Measurements from ENCODE around the gene PTPRN2. TPM values are rescaled to one million over a fixed set of nuclear protein-coding genes. Genes with fewer than 3 reads are reported as not detected.
"Not testable (repeated sequence)": the region's sequence is repeated elsewhere in the genome, so short reads cannot be mapped to it uniquely, and the experiment has no call there.

Gene PTPRN2
- total and polyA plus RNA-seq, 2 of the 8 experiments (the other 6 are each of a cell fraction or from before 2014, with no cell fraction given), result 2.6 to 4.5 TPM

GRCh38 chr7:157847756-157848487 is 739.7 kb downstream of the PTPRN2 start:
- H2BK20ac ChIP-seq (ENCODE audit: low read length); H2BK15ac ChIP-seq (ENCODE audit: low read length); H3K4me2 ChIP-seq (ENCODE audit: insufficient read depth in 1 of 2, low read depth in 2 of 2, low read length in 2 of 2); H3K18ac ChIP-seq (ENCODE audit: extremely low read depth, low read length); H3K9me3 ChIP-seq (ENCODE audit: insufficient read depth in 2 of 2, low read depth in 1 of 2, low read length in 1 of 2); H3K4me3 ChIP-seq (ENCODE audit: extremely low read depth in 1 of 4, insufficient read depth in 2 of 4, low read depth in 3 of 4, low read length in 4 of 4); H3K79me2 ChIP-seq (ENCODE audit: control insufficient read depth in 1 of 2, insufficient read depth in 2 of 2, low read length in 2 of 2); H2AK5ac ChIP-seq (ENCODE audit: low read depth, low read length); FAIRE-seq; H3K9ac ChIP-seq (replicated peaks in 1 of 4; ENCODE audit: extremely low read depth in 1 of 4, low read depth in 3 of 4, low read length in 3 of 4); H3K79me1 ChIP-seq (ENCODE audit: low read depth, low read length); H3K56ac ChIP-seq (replicated peaks; ENCODE audit: insufficient read length, low read depth, low read length); H4K20me1 ChIP-seq (replicated peaks in 1 of 2; ENCODE audit: control insufficient read depth in 1 of 2, insufficient read depth in 2 of 2, low read length in 2 of 2); H2AFZ ChIP-seq (ENCODE audit: low read length); H2BK12ac ChIP-seq (ENCODE audit: low read depth, low read length); H4K91ac ChIP-seq (replicated peaks; ENCODE audit: insufficient read length, low read length); H4K5ac ChIP-seq (ENCODE audit: insufficient read length, low read depth, low read length); DNase-seq (ENCODE audit: low read depth in 1 of 2, low spot score in 2 of 2); H2BK120ac ChIP-seq (replicated peaks; ENCODE audit: low read depth, low read length); H3K23me2 ChIP-seq (ENCODE audit: low read depth, low read length); H3K36me3 ChIP-seq (ENCODE audit: control insufficient read depth in 2 of 4, insufficient read depth in 4 of 4, low read length in 3 of 4); H2BK5ac ChIP-seq (ENCODE audit: low read depth, low read length); H3K27me3 ChIP-seq (replicated peaks in 1 of 4; ENCODE audit: control insufficient read depth in 3 of 4, extremely low read depth in 1 of 4, insufficient read depth in 3 of 4, low read length in 3 of 4); H3K23ac ChIP-seq (ENCODE audit: insufficient read length); H3K14ac ChIP-seq (ENCODE audit: insufficient read length); POLR2A ChIA-PET (ENCODE audit: partially characterized antibody); H3K4ac ChIP-seq (replicated peaks; ENCODE audit: insufficient read length, low read depth, low read length); H3K27ac ChIP-seq (ENCODE audit: low read depth, low read length): not testable (repeated sequence)
- Histone ChIP-seq H4K8ac (ENCODE audit: extremely low read depth, insufficient read depth, low read length) (peak overlapping the region; percentile 65), H3K4me1 (replicated peaks in 1 of 4; ENCODE audit: control insufficient read depth in 3 of 4, insufficient read depth in 4 of 4, low read length in 3 of 4) (peaks cover 3 to 12% (median 8%) of the 10 kb centered on the region in 4 experiments)
- WGBS, 2 experiments (ENCODE audit: extremely low coverage in 1 of 2, insufficient coverage in 1 of 2, insufficient read length in 1 of 2, insufficient replicate concordance in 2 of 2, low coverage in 1 of 2, low lambda C conversion rate in 2 of 2, missing lambda C conversion rate in 1 of 2), result 88% methylated on average over 13 of the region's 14 CpGs; no CpG with 5 or more reads in 1 of the 2 experiments
- CTCF ChIA-PET (ENCODE audit: partially characterized antibody), result interaction anchor here (2.0 kb wide), 1 partner anchor 28 kb away, joined by 5 read pairs; no protein-coding TSS in a partner anchor

- H3K36me3 ChIP-seq (ENCODE audit: control insufficient read depth in 2 of 4, insufficient read depth in 4 of 4, low read length in 3 of 4); H3K79me2 ChIP-seq (ENCODE audit: control insufficient read depth in 1 of 2, insufficient read depth in 2 of 2, low read length in 2 of 2); H2BK120ac ChIP-seq (replicated peaks; ENCODE audit: low read depth, low read length); H3K23me2 ChIP-seq (ENCODE audit: low read depth, low read length); H4K91ac ChIP-seq (replicated peaks; ENCODE audit: insufficient read length, low read length); DNase-seq (ENCODE audit: low read depth in 1 of 2, low spot score in 2 of 2); H3K4ac ChIP-seq (replicated peaks; ENCODE audit: insufficient read length, low read depth, low read length); H3K56ac ChIP-seq (replicated peaks; ENCODE audit: insufficient read length, low read depth, low read length); FAIRE-seq; H4K5ac ChIP-seq (ENCODE audit: insufficient read length, low read depth, low read length); H3K79me1 ChIP-seq (ENCODE audit: low read depth, low read length); H2BK15ac ChIP-seq (ENCODE audit: low read length); H4K8ac ChIP-seq (ENCODE audit: extremely low read depth, insufficient read depth, low read length); H2BK5ac ChIP-seq (ENCODE audit: low read depth, low read length); H2AK5ac ChIP-seq (ENCODE audit: low read depth, low read length); H3K27ac ChIP-seq (ENCODE audit: low read depth, low read length); H3K14ac ChIP-seq (ENCODE audit: insufficient read length); H3K18ac ChIP-seq (ENCODE audit: extremely low read depth, low read length); H3K27me3 ChIP-seq (replicated peaks in 1 of 4; ENCODE audit: control insufficient read depth in 3 of 4, extremely low read depth in 1 of 4, insufficient read depth in 3 of 4, low read length in 3 of 4); H3K23ac ChIP-seq (ENCODE audit: insufficient read length); H2BK20ac ChIP-seq (ENCODE audit: low read length); H2BK12ac ChIP-seq (ENCODE audit: low read depth, low read length); H3K9ac ChIP-seq (replicated peaks in 1 of 4; ENCODE audit: extremely low read depth in 1 of 4, low read depth in 3 of 4, low read length in 3 of 4); H2AFZ ChIP-seq (ENCODE audit: low read length); H3K4me2 ChIP-seq (ENCODE audit: insufficient read depth in 1 of 2, low read depth in 2 of 2, low read length in 2 of 2); H4K20me1 ChIP-seq (replicated peaks in 1 of 2; ENCODE audit: control insufficient read depth in 1 of 2, insufficient read depth in 2 of 2, low read length in 2 of 2); POLR2A ChIA-PET (ENCODE audit: partially characterized antibody); H3K4me3 ChIP-seq (ENCODE audit: extremely low read depth in 1 of 4, insufficient read depth in 2 of 4, low read depth in 3 of 4, low read length in 4 of 4); H3K9me3 ChIP-seq (ENCODE audit: insufficient read depth in 2 of 2, low read depth in 1 of 2, low read length in 1 of 2): not testable (repeated sequence)
- 86% methylated on average over 12 of the region's 12 CpGs; no CpG with 5 or more reads in 1 of the 2 experiments for WGBS, 2 experiments (ENCODE audit: extremely low coverage in 1 of 2, insufficient coverage in 1 of 2, insufficient read length in 1 of 2, insufficient replicate concordance in 2 of 2, low coverage in 1 of 2, low lambda C conversion rate in 2 of 2, missing lambda C conversion rate in 1 of 2)
- H3K4me1 ChIP-seq (replicated peaks in 1 of 4; ENCODE audit: control insufficient read depth in 3 of 4, insufficient read depth in 4 of 4, low read length in 3 of 4), result peaks cover 3 to 16% (median 11%) of the 10 kb centered on the region in 4 experiments
- CTCF ChIA-PET (ENCODE audit: partially characterized antibody), result interaction anchor here (0.6 kb wide), 1 partner anchor 245 kb away, joined by 3 read pairs; no protein-coding TSS in a partner anchor
Observed at GRCh38 chr7:157846746-157847145, 740.9 kb downstream of the PTPRN2 start.

Data from H1 (cell line).